H9 (cell line): ENCODE results near the gene NUAK2. TPM values are rescaled to one million over a fixed set of nuclear protein-coding genes. Genes with fewer than 3 reads are reported as not detected.
A peak's percentile ranks its signal among the peaks of the same experiment; 100 is the strongest.

ENCODE experiments used
- DNase-seq: peaks from one replicate; pipeline ENCODE4 v3.0.0-alpha.2; 2017
- H2AFZ ChIP-seq: one replicate; pipeline ENCODE4 v1.6.1; 2013; ENCODE audit warnings: mild to moderate bottlenecking, low read length, control low read depth, moderate library complexity
- H2AK5ac ChIP-seq: 2 replicates; pipeline ENCODE4 v1.6.1; 2013; ENCODE audit warnings: low read length, control low read depth, mixed read lengths; ENCODE audit not compliant: insufficient read length
- H2BK120ac ChIP-seq: one replicate; pipeline ENCODE4 v1.6.1; 2013; ENCODE audit warnings: low read depth, mild to moderate bottlenecking, low read length, control low read depth, inconsistent platforms; ENCODE audit not compliant: poor library complexity, severe bottlenecking
- H2BK12ac ChIP-seq: 2 replicates; pipeline ENCODE4 v1.6.1; 2013; ENCODE audit warnings: low read length, control low read depth, mixed read lengths, low read depth; ENCODE audit not compliant: insufficient read length
- H2BK15ac ChIP-seq: 2 replicates; pipeline ENCODE4 v1.6.1; 2013; ENCODE audit warnings: low read depth, low read length, control low read depth
- H2BK20ac ChIP-seq: one replicate; pipeline ENCODE4 v1.6.1; 2013; ENCODE audit warnings: low read depth, mild to moderate bottlenecking, low read length, control low read depth, inconsistent platforms; ENCODE audit not compliant: poor library complexity, severe bottlenecking
- H2BK5ac ChIP-seq: 2 replicates; pipeline ENCODE4 v1.6.1; 2013; ENCODE audit warnings: low read length, control low read depth, mixed read lengths; ENCODE audit not compliant: insufficient read length
- H3K14ac ChIP-seq: 2 replicates; pipeline ENCODE4 v1.6.1; 2013; ENCODE audit warnings: low read length, control low read depth; ENCODE audit not compliant: insufficient read depth
- H3K18ac ChIP-seq: 2 replicates; pipeline ENCODE4 v1.6.1; 2013; ENCODE audit warnings: low read depth, mild to moderate bottlenecking, mixed read lengths, low read length, control low read depth; ENCODE audit not compliant: insufficient read length
- H3K23ac ChIP-seq: 2 replicates; pipeline ENCODE4 v1.6.1; 2013; ENCODE audit warnings: low read length, control low read depth, mixed read lengths, low read depth; ENCODE audit not compliant: insufficient read length
- H3K23me2 ChIP-seq: 2 replicates; pipeline ENCODE4 v1.6.1; 2013; ENCODE audit warnings: low read depth, mild to moderate bottlenecking, mixed read lengths, low read length, control low read depth; ENCODE audit not compliant: insufficient read length, poor library complexity, severe bottlenecking
- H3K27ac ChIP-seq: 2 replicates; pipeline ENCODE4 v1.5.1; 2013; ENCODE audit warnings: low read length, control low read depth, mixed read lengths, low read depth; ENCODE audit not compliant: insufficient read length
- H3K27me3 ChIP-seq: 2 replicates; pipeline ENCODE4 v1.6.1; 2013; ENCODE audit warnings: low read length, control low read depth, inconsistent platforms; ENCODE audit not compliant: insufficient read depth
- H3K4ac ChIP-seq: 2 replicates; pipeline ENCODE4 v1.6.1; 2013; ENCODE audit warnings: low read depth, mild to moderate bottlenecking, control low read depth, inconsistent platforms, low read length, moderate library complexity
- H3K4me1 ChIP-seq: 2 replicates; pipeline ENCODE4 v1.6.1; 2013; ENCODE audit warnings: low read length, control low read depth, inconsistent platforms; ENCODE audit not compliant: insufficient read depth
- H3K4me2 ChIP-seq: 2 replicates; pipeline ENCODE4 v1.6.1; 2013; ENCODE audit warnings: low read length, control low read depth, mixed read lengths; ENCODE audit not compliant: insufficient read length, insufficient read depth
- H3K56ac ChIP-seq: 2 replicates; pipeline ENCODE4 v1.6.1; 2013; ENCODE audit warnings: low read depth, mild to moderate bottlenecking, mixed read lengths, low read length, control low read depth; ENCODE audit not compliant: insufficient read length
- H3K79me1 ChIP-seq: 2 replicates; pipeline ENCODE4 v1.6.1; 2013; ENCODE audit warnings: low read depth, mild to moderate bottlenecking, moderate library complexity, low read length, control low read depth, inconsistent platforms; ENCODE audit not compliant: insufficient read depth, poor library complexity, severe bottlenecking
- H3K79me2 ChIP-seq: 2 replicates; pipeline ENCODE4 v1.6.1; 2013; ENCODE audit warnings: low read length, control low read depth, inconsistent platforms; ENCODE audit not compliant: insufficient read depth
- H3K9ac ChIP-seq: 2 replicates; pipeline ENCODE4 v1.6.1; 2013; ENCODE audit warnings: low read length, control low read depth, mixed read lengths; ENCODE audit not compliant: insufficient read length; ENCODE audit errors: extremely low read depth
- H3K9me3 ChIP-seq: one replicate; pipeline ENCODE4 v1.6.1; 2013; ENCODE audit warnings: low read depth, low read length, inconsistent platforms; ENCODE audit not compliant: control insufficient read depth
- H3T11ph ChIP-seq: one replicate; pipeline ENCODE4 v1.6.1; 2013; ENCODE audit warnings: mild to moderate bottlenecking, low read length, control low read depth, inconsistent platforms
- H4K20me1 ChIP-seq: one replicate; pipeline ENCODE4 v1.6.1; 2013; ENCODE audit not compliant: control insufficient read depth, insufficient read length, insufficient read depth
- H4K5ac ChIP-seq: 2 replicates; pipeline ENCODE4 v1.6.1; 2013; ENCODE audit warnings: low read depth, mild to moderate bottlenecking, mixed read lengths, low read length, control low read depth; ENCODE audit not compliant: insufficient read length
- H4K8ac ChIP-seq: replicated peaks from 2 replicates; pipeline ENCODE4 v1.6.1; 2013; ENCODE audit warnings: low read length, control low read depth, mixed read lengths, low read depth; ENCODE audit not compliant: insufficient read length
- H4K91ac ChIP-seq: 2 replicates; pipeline ENCODE4 v1.6.1; 2013; ENCODE audit warnings: low read depth, mild to moderate bottlenecking, moderate library complexity, mixed read lengths, low read length, control low read depth; ENCODE audit not compliant: insufficient read length
- H3K27ac Mint-ChIP-seq, 3 experiments: 2 replicates in 2 of 3; 3 replicates in 1 of 3; pipeline ENCODE4 v1.8.0; 2020 to 2021; ENCODE audit warnings: mixed read lengths in 3 of 3, mild to moderate bottlenecking in 1 of 3, moderate library complexity in 1 of 3
- H3K27me3 Mint-ChIP-seq: 2 replicates; pipeline ENCODE4 v1.8.0; 2021; ENCODE audit warnings: low read depth, mild to moderate bottlenecking, moderate library complexity, mixed read lengths
- H3K36me3 Mint-ChIP-seq, 3 experiments: 2 replicates in 2 of 3; 3 replicates in 1 of 3; pipeline ENCODE4 v1.8.0; 2020 to 2021; ENCODE audit warnings: low read depth in 3 of 3, mixed read lengths in 3 of 3; ENCODE audit not compliant: insufficient read depth in 1 of 3
- H3K4me1 Mint-ChIP-seq, 2 experiments: 2 replicates each; pipeline ENCODE4 v1.8.0; 2020; ENCODE audit warnings: mixed read lengths in 2 of 2
- H3K4me3 Mint-ChIP-seq, 2 experiments: 2 replicates in 1 of 2; 3 replicates in 1 of 2; pipeline ENCODE4 v1.8.0; 2020 to 2021; ENCODE audit warnings: mild to moderate bottlenecking in 2 of 2, mixed read lengths in 2 of 2, moderate library complexity in 1 of 2
- H3K9me3 Mint-ChIP-seq, 2 experiments: 2 replicates in 1 of 2; 3 replicates in 1 of 2; pipeline ENCODE4 v1.8.0; 2020; ENCODE audit warnings: mild to moderate bottlenecking in 2 of 2, mixed read lengths in 2 of 2, moderate library complexity in 1 of 2
- CTCF ChIP-seq: fragments of 200-600 bp; sonication (generic); conservative IDR thresholded peaks from 3 replicates; pipeline ENCODE4 v1.8.0; 2021; ENCODE audit warnings: antibody characterized with exemption, mild to moderate bottlenecking
- WGBS: extraction: QIAGEN DNeasy Blood & Tissue Kit; methylation state at CpG from one replicate; pipeline ENCODE4 v1.1.7; 2013; ENCODE audit warnings: missing lambda C conversion rate, low lambda C conversion rate, mixed read lengths; ENCODE audit not compliant: insufficient read length; ENCODE audit errors: extremely low coverage; 5-methylcytosine and 5-hydroxymethylcytosine counted together
- total RNA-seq: library from RNA; stranded (reverse); gene quantifications from 2 replicates; pipeline ENCODE4 v1.2.1, GENCODE V29; 2021

The NUAK2 gene
- total RNA-seq, 1 experiment from 2014 or later = 15.4 TPM

GRCh38 chr1:205312866-205313562 is 8.5 kb downstream of the NUAK2 start:
- Mint-ChIP-seq H3K9me3 (no peaks in the 10 kb centered on the region), H3K4me1 (peaks cover 63 to 64% of the 10 kb centered on the region in 2 experiments), H3K27ac (peak overlapping the region; percentile 98 to 100 (median 99)), H3K4me3 (peak overlapping the region; percentile 54 to 69; a peak in 4 of 5 replicates), H3K36me3 (peaks cover 22 to 50% (median 45%) of the 10 kb centered on the region in 3 experiments), H3K27me3 (peaks cover 3% of the 10 kb centered on the region)
- Histone ChIP-seq H4K5ac (no peak overlapping the region), H3K23ac (no peak overlapping the region), H3K27ac (peak overlapping the region; percentile 16), H3K79me2 (peaks cover 22% of the 10 kb centered on the region; the same call in 1 of the 2 replicates), H3K27me3 (no peaks in the 10 kb centered on the region), H4K91ac (peak overlapping the region; percentile 50), H2BK12ac (peak overlapping the region; percentile 58), H2BK120ac (no peak overlapping the region), H2AFZ (no peak overlapping the region), H4K8ac (no peak overlapping the region), H3K18ac (peak overlapping the region; percentile 73), H3K4ac (no peak overlapping the region), H3K9ac (no peak overlapping the region), H2AK5ac (no peak overlapping the region), H2BK15ac (no peak overlapping the region), H4K20me1 (no peaks in the 10 kb centered on the region), H3K14ac (peak overlapping the region; percentile 85; the same call in 1 of the 2 replicates), H3K4me2 (peak overlapping the region; percentile 23), H3K4me1 (peaks cover 22% of the 10 kb centered on the region), H3K9me3 (no peaks in the 10 kb centered on the region), H3K23me2 (peaks cover 3% of the 10 kb centered on the region), H3K79me1 (peaks cover 14% of the 10 kb centered on the region), H3K56ac (no peak overlapping the region), H3T11ph (no peak overlapping the region), H2BK5ac (no peak overlapping the region), H2BK20ac (no peak overlapping the region)
- TF ChIP-seq CTCF = no peak
- no CpG with 5 or more reads among the region's 10 CpGs for WGBS
- DNase-seq = no peak
